AG09309 (cell line): ENCODE data around the gene SLC35C1.

Experiments
- DNase-seq: peaks from one replicate; pipeline ENCODE4 v3.0.0-alpha.2; 2010; ENCODE audit warnings: low read depth
- H3K4me3 ChIP-seq: 2 replicates; pipeline ENCODE4 v1.5.1; 2011; ENCODE audit warnings: mild to moderate bottlenecking, low read depth, low read length, moderate library complexity; ENCODE audit not compliant: control insufficient read depth
- TF ChIP-seq, protein P1 (sequence below): IDR thresholded peaks from 2 replicates; pipeline ENCODE4 v1.5.1; 2011; ENCODE audit warnings: mild to moderate bottlenecking, low read depth, low read length, inconsistent platforms; ENCODE audit not compliant: insufficient read depth, control insufficient read depth; ENCODE audit errors: missing control alignments

SLC35C1 gene

DNA sequence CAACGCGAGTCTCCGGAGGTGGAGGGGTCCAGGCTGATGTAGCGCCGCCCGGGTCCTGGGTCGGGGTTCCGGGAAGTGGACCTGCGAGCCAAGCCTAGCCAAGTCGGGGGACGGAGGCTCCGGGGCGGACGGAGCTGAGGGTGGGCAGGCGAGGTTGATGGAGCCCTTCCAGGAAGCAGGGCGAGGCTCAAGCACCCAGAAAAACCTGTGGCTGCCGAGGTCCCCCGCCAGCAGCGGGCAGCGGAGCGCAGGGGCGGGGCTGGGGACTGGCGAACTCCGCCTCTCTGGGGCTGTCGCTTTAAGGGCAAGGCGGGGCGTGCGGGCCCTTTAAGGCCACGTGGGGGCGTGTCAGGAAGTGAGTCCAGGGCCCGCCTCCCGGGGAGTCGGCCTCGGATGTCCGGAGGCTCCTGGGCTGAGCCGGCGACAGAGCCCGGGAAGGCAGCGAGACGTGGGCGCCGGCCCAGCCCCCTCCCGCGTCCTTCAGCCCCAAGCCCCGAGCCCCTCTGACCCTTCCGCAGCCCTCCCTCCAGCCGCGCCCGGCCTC, at the start of gene SLC35C1:
Gene SLC35C1 (plus strand): TSS at position 389 of the 544 bp plus-strand sequence. CDS start 653 bp downstream, outside the sequence.
- H3K4me3 ChIP-seq: peak within 1 kb of the TSS; percentile 96
- TF ChIP-seq, protein P1, sequence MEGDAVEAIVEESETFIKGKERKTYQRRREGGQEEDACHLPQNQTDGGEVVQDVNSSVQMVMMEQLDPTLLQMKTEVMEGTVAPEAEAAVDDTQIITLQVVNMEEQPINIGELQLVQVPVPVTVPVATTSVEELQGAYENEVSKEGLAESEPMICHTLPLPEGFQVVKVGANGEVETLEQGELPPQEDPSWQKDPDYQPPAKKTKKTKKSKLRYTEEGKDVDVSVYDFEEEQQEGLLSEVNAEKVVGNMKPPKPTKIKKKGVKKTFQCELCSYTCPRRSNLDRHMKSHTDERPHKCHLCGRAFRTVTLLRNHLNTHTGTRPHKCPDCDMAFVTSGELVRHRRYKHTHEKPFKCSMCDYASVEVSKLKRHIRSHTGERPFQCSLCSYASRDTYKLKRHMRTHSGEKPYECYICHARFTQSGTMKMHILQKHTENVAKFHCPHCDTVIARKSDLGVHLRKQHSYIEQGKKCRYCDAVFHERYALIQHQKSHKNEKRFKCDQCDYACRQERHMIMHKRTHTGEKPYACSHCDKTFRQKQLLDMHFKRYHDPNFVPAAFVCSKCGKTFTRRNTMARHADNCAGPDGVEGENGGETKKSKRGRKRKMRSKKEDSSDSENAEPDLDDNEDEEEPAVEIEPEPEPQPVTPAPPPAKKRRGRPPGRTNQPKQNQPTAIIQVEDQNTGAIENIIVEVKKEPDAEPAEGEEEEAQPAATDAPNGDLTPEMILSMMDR: no peak
- DNase-seq: peak; percentile 60

DNA sequence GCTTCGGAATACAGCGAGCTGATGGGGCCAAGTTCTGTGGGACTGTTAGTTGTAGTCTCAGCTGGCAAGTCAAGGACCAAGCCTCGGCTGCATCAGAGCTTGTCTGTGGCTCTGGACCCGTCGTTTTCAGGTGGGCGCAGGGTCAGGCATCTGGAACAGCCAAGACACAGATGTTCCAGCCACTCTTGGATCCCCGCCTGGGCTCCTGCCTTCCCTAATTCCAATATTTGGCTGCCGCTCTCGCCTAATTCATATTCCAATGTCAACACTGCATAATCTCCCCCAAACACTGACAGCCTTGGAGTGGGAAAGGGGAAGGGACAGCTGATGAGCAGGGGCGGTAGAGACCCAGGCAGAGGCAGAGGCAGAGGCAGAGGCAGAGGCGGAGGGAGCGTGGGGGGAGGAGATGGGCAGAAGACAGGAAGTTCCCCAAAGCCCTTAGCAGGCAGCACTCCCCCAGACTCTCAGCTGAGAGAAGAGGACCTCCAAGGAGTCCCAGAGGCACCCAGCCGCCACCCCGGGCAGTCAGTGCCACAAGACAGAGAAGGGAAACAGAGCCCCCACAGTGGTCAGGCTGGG, 49.6 kb upstream of the SLC35C1 start:
- no peak overlapping the region for H3K4me3 ChIP-seq
- no peak for DNase-seq
- TF ChIP-seq, protein P1: no peak

DNA sequence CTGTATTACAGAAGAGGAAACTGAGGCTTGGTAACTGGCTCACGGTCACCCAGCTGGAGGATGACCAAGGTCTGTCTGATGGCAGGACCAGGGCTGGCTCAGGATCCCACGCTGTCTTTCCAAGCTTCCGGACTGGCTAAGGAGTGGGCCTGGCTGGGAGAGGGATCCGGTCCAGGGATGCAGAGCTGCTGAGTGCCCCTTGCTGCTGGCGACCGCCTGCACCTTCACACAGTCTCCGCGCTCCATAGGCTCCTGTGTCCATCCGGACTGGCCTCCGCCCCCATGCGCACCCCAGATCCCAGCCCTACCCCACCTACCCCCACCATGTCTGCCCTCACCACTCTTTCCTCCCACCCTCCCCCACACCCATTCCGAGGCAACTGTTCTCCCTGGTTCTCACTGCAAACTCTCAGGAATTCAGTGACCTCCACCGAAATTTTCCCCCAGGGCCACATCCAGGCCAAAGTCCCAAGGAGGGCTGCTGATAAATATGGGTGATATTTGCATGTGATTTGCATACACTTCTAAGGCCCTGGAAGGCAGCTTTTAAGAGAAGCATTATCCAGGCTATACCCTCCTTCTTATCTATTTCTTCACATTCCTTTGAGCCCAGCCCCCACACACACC, 48.5 kb upstream of the SLC35C1 start:
- no peak overlapping the region for H3K4me3 ChIP-seq
- TF ChIP-seq, protein P1: no peak
- no peak for DNase-seq

DNA sequence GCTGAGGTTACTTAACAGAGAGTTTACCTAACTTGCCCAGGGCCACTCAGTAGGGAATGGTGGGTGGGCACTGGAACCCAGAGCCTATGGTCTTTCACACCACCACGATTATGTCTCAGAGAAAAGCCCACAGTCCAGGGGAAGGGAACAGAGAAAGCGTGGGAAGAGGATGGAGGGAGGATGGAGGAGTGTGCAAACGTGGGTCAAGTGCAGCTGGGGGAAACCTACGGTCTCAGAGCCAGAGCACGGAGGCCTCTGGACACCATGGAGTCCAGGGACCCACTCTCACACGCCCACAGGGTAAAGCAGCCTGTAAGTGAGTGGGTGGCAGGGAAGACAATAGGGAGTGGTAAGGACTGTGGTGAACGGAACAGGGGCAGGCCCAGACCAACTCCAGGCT, 47.3 kb upstream of the SLC35C1 start:
- DNase-seq: no peak
- no peak overlapping the region for H3K4me3 ChIP-seq
- TF ChIP-seq, protein P1: no peak

DNA sequence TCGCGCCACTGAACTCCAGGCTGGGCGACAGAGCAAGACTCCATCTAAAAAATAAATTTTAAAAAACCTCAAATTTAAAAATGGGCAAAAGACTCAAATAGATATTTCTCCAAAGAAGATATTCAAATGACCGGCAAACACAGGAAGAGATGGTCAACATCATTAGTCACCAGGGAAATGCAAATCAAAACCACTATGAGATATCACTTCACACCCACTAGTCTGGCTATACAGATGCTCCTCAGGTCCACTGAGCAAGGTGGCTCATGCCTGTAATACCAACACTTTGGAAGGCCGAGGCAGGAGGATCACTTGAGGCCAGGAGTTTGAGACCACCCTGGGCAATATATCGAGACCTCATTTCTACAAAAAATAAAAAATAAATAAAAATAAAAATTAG, 43.3 kb upstream of the SLC35C1 start:
- TF ChIP-seq, protein P1: no peak
- no peak for DNase-seq
- H3K4me3 ChIP-seq: no peak overlapping the region

DNA sequence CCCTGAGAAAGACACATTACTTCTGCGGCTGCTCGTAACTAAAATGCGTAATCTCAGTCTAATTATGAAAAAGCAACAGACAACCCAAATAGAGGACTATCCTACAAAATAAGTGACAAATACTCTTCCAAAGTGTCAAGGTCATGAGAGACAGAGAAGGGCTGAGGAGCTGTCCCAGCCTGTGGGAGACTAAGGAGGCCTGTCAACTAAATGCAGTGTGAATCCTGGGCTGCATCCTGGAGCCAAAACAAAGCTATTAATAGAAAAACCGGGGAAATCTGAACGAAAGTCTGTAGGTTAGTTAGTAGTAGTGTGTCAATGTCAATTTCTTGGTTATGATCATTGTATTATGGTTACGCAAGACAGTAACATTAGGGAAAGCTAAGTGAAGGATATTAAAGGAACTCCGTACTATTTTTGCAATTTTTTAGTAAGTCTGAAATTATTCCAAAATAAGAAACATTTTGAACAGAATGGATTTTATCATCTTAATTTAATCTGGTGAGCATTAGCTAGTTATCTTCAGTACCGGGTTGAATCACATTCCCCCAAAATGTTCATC, 39.8 kb upstream of the SLC35C1 start:
- no peak overlapping the region for H3K4me3 ChIP-seq
- TF ChIP-seq, protein P1: no peak
- no peak for DNase-seq
